Skin epidermis (tissue), 12 donors: ENCODE results near the gene CORO1C.
A peak's percentile ranks its signal among the peaks of the same experiment; 100 is the strongest.

Source experiments
- H3K27ac ChIP-seq, 21 experiments: fragments of 200-600 bp; sonication (generic) in 11 of 21; one replicate each; pipeline ENCODE4 v1.5.0; 2020; ENCODE audit warnings: mild to moderate bottlenecking in 3 of 21, inconsistent platforms in 2 of 21, moderate library complexity in 2 of 21
- H3K4me3 ChIP-seq, 7 experiments: fragments of 200-600 bp; sonication (generic) in 2 of 7; one replicate each; pipeline ENCODE4 v1.5.0; 2020; ENCODE audit warnings: inconsistent platforms in 2 of 7, mild to moderate bottlenecking in 2 of 7, moderate library complexity in 1 of 7

Gene CORO1C

DNA sequence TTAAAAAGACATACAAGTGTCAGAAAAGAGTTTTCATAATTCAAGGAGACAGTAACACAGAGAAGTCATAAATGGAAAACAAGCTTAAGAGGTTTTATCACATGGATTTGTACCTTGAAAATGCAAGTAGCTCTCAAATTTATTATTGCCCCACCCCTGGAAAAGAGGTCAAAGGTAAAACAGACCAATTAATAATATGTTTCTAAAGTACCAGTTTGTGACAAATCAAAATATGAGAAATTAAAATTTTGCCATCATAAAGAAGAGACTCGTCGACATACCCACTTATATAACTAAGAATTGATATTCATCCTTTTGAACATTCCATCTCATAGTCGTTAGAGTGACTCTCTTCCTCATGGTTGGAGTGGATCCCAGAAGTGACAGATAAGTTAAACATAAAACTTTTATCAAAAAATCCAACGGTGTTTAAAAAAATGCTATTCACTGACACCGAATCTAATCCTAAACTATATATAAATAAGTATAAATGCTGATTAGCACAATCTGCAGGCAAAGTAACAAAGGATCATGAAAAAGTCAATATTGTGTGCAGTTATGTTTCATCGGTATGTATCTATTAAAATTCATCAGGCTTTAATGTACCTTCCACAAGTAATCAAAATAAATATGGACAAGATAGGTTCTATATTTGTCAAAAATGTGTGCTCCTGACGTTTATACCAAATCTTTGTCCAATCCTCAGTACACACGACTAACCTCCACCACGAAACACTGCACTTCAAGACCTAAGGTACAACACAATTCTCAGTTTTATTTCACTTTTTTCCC, 2.3 kb downstream of the CORO1C start:
- Histone ChIP-seq H3K4me3 (peak overlapping the region in 5 of 7 experiments; percentile 60 to 92 (median 77)), H3K27ac (peak overlapping the region in 14 of 21 experiments; percentile 88 to 99 (median 96))

DNA sequence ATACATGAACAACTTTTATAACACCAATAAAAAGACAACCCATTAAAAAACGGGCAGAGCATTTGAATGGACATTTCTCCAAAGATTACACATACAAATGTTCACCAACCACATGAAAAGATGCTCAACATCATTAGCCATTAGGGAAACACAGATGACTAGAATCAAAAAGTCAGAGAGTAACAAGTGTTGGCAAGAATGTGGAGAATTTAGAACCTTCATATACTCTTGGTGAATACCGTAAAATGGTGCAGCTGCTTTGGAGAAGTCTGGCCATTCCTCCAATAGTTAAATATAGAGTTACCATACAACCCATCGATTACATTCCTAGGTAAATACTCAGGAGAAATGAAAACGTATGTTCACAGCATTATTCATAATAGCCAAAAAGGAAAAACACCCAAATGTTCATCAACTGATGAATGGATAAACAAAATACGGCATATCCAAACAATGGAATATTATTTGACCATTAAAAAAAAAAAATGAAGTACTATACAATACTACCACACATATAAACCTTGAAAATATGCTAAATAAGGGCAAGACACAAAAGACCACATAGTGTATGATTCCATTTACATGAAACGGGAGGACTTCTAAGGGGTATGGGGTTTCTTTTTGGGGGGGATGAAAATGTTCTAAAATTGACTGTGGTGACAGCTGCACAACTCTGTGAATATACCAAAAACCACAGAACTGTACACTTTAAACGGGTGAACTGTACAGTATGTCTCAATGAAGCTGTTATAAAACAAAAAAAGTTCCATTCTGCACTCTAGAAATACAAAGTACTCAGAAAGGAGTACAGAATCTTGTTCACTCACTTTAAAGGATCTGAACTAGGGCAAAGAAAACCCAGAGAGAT, 3.2 kb downstream of the CORO1C start:
- H3K27ac ChIP-seq, result peak overlapping the region in 5 of 21 experiments; percentile 19 to 97 (median 94)

DNA sequence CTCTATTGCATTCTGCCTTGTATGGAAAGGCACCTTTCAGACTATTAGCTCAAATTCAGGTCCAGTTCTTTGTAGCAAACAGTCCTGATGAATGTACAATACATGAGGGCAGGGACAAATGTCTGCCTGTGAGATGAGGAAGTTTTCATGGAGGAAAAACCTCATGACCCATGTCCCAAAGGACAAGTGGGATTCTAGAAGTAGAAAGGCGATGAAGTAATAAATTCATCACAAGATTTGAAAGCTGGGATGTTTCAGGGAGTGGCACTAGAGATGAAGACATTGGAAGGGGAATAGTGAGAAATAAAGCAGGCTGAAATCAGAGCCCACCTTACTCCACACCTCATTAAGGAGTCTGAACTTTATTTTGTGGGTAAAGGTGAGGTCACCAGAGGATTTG, 4.2 kb downstream of the CORO1C start:
- no peak overlapping the region for H3K4me3 ChIP-seq
- peak overlapping the region in 1 of 21 experiments; percentile 29 for H3K27ac ChIP-seq

More for the DNA sequence above, 3.2 kb downstream of the CORO1C start:
- no peak overlapping the region for H3K4me3 ChIP-seq

DNA sequence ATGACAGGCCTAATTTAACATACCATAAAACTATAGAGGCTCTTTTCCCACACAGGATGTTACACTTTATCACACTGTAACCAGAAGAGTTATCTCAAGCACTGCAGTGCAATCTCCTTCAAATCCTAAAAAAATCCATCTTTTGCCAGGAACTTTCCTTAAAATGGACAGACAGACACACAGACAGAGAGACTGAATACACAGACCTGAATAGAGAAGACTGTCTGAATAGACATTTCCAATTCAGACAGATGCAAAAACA, 6.5 kb downstream of the CORO1C start:
- H3K27ac ChIP-seq, result peak overlapping the region in 8 of 21 experiments; percentile 14 to 77 (median 56)
- H3K4me3 ChIP-seq, result no peak overlapping the region

DNA sequence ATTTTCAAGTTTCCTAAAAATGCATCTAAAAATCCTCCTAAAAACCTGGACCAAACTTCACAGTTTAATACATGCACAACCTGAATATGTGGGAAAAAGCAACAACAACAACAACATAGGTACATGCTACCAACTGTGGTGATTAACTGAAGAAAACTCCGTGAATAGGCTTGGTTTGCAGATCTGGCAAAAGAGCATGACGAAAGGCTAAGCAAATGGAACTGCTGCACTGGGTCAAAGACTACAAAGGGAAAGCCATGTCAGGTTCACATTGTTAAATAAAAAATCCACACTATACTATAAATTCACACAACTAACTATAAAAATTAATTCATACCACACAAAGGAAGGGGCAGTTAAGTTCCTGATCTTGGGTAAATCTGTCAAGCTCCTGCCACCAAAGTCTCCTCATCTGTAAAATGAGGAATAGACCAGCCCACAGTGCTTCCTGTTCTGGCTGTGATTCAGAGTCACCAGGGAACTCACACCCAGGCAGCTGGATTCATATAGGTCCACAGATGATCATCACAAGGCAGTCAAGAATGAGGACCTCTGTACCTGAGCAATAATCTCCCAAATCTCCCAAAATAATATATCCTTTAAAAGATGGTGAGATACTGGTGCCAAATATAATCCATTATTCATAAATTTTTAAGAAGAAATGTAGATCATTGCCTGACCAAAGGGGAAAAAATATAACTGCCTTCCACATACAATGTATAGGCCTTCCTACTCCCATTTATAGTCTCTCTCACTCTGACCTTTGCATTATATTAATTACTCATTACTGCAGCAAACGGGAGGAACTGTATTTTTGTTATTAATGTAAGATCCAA, 7.0 kb downstream of the CORO1C start:
- Histone ChIP-seq H3K27ac (peak overlapping the region in 15 of 21 experiments; percentile 6 to 77 (median 50)), H3K4me3 (no peak overlapping the region)

DNA sequence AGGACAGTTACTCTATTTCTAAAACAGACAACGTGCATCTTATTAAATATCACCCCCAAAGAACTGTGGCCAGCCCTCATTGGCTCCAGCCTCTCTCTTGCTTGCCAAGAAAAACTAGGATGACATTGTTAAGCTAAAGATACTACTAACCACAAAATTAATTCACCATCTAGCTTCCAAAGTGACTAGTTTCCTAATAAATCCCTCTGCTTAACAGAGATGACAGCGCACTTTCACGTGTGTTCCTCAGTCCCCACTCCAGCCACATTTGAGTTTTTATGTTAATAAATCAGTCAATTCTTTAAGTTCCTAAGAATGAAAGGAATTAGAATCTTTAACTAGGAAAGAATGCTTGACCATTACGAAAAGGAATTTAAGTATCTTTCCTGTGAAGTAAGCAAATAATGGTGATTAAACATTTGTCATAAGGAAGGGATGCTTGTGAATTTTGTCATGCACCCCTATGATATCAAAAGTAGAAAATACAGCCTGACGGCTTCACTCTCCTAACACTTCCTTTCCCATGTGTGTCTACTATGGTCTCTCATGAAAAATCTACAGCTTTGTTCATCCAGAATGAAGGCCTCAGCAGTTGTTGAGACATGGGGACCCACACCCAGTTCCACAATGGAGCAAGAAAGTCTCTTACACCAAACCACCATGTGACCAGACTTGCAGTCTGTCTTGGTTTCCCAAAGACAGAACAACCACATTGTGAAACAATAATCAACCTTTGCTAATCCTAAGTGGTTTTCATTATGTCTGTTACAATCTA, 8.1 kb downstream of the CORO1C start:
- peak overlapping the region in 18 of 21 experiments; percentile 6 to 77 (median 44) for H3K27ac ChIP-seq
- no peak overlapping the region for H3K4me3 ChIP-seq

DNA sequence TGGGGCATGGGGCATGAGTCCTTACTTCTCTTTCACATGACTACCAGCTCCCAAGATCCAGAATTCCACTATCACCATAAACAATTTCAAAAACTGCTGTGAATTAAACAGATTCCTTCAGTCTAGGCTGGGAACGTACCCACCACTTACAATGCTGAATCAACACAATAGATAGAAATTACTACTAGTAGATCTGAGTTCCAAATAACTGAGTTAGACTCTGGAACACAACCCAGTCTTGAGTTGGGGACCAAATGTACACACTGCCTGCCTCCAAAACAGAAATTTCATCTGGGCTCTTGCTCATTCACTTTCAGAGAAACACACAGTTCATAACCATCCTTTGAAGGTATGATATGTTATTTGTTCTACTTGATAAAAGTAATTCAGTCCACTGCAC, 8.9 kb downstream of the CORO1C start:
- no peak overlapping the region for H3K4me3 ChIP-seq
- peak overlapping the region in 19 of 21 experiments; percentile 6 to 77 (median 41) for H3K27ac ChIP-seq

DNA sequence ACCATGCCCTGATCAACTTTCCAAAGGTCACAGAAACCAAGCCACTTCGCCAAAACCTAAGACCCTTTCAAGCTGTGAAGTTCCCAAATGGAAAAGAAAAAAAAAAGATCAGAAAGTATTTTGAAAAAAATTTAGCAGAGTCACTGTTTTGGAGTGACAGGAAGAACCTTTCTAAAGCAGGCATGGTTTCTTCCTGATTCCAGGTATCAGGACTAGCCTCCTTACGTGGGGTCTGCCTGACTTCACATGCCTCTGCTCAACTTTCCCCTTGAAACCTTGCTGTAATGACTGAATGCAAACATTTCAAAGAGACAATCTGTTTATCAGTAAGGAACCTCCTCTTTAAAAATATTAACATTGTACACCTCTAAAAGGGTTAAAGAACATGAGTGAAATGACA, 9.5 kb downstream of the CORO1C start:
- Histone ChIP-seq H3K4me3 (no peak overlapping the region), H3K27ac (peak overlapping the region in 12 of 21 experiments; percentile 9 to 77 (median 52))

DNA sequence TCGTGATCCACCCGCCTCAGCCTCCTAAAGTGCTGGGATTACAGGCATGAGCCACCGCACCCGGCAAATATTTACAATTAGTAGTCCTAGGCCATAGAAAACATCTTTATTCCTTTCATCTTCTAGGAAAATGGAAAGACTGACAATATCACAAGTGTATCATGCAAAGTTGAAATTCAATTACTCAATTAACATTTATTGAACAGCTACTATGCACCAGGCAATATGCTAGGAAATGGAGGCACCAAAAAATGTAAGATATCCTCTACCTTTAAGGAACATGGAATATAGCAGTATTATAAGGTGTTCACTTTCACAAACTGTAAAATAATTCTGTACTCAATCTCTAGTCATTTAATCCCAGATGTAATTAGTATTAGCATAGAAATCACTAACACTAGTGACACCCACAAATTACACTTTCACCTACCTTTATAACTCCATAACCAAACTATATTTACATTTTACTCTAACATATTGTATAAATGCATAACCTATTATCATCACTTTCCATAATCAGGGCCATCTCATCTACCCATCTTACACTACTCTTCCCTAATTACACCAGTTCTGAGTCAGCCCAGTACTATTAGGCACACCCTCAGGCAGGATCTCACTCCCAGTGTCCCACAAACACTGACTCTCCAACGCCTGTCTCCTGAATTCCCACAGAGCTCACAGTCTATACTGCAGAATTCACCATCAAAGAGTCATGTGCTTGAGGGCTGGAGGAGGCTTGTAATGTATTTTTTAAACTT, 10.4 kb downstream of the CORO1C start:
- Histone ChIP-seq H3K4me3 (no peak overlapping the region), H3K27ac (peak overlapping the region in 5 of 21 experiments; percentile 47 to 77 (median 65))

DNA sequence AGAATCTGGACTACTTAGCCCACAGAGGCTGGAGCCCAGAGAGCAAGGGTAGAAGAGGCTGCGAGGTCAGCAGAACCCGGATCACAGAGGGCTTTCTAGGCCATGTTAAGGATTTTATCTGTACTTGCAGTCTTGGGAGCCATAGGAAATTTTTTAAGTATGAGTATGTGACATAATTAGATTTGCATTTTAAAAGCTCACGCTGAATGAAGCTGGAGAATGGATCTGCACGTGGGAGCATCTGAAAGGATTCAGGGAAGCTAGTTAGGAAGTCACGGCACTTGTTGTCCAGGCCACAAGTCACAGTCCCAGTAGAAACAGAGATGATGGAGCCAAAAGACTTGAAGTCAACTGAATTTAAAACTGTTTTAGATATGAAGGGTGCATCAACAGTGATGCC, 14.1 kb downstream of the CORO1C start:
- Histone ChIP-seq H3K27ac (no peak overlapping the region), H3K4me3 (no peak overlapping the region)

DNA sequence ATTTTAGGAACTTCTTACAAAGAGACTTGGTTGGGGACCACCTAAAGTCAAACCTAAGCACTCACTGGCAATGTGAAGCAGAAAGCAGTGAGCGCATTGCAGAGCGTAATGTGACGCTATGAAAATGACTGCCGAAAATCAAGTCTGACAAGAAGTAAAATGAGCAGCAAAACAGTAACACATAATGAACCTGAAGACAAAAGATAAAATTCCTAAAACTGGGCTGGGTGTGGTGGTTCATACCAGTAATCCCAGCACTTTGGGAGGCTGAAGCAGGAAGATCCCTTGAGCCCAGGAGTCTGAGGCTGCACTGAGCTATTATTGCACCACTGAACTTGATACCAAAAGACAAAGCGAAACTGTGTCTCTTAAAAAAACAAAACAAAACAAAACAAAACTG, 16.5 kb downstream of the CORO1C start:
- no peak overlapping the region for H3K27ac ChIP-seq

DNA sequence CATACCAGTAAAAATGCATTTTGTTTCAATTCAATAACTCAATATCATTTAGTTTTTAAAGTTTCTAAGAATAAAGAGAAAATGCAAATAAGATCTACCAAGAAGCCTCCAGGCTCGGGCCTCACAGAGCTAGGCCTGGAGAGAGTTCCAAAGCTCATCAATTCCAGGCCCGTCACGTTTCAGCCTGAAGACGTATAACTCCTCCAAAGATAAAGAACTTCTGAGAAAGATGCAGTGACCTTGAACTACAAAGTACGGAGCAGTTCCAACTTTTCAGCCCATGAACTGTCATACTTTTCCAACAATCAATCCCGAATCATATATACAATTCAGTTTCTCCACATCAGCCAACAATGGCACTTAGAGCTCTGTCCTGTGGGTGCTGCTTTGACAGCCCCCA, 17.8 kb downstream of the CORO1C start:
- Histone ChIP-seq H3K4me3 (no peak overlapping the region), H3K27ac (peak overlapping the region in 3 of 21 experiments; percentile 10 to 14 (median 12))

More for the DNA sequence above, 16.5 kb downstream of the CORO1C start:
- H3K4me3 ChIP-seq, result no peak overlapping the region

DNA sequence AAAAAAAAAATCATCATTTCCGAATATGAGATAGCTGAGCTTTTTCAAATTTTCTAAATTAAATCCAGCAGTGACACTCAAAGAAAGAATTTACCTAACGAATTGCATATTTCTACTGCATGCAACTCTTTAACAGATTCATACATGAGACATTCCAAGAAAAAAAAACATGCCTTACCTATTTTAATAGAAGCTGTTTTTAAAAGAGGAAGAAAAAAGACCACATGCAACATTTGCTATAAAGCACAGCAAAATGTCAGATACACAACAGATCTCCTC, 18.5 kb downstream of the CORO1C start:
- H3K4me3 ChIP-seq, result no peak overlapping the region
- peak overlapping the region in 2 of 21 experiments; percentile 8 to 38 for H3K27ac ChIP-seq

DNA sequence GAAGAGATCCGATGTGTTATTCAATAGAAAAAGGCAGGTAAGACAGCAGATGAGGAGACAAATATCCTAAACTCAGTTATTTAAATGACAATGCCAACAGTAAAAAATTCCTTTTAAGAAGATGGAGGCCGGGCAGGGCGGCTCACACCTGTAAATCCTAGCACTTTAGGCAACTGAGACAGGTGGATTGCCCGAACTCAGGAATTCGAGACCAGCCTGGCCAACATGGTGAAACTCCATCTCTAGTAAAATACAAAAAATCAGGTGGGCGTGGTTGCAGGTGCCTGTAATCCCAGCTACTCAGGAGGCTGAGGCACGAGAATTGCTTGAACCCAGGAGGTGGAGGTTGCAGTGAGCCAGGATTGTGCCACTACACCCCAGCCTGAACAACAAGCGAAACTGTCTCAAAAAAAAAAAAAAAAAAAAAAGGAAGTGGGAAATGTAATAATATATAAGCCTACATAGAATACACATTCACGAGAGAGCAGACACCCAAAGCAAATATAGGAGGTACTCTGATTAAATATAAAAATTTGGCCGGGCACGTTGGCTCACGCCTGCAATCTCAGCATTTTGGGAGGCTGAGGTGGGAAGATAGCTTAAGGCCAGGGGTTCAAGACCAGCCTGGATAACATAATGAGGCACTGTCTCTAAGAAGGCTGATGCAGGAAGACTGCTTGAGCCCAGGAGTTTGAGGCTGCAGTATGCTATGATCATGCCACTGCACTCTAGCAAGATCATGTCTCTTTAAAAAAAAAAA, 19.0 kb downstream of the CORO1C start:
- peak overlapping the region in 5 of 21 experiments; percentile 5 to 38 (median 11) for H3K27ac ChIP-seq
- no peak overlapping the region for H3K4me3 ChIP-seq

DNA sequence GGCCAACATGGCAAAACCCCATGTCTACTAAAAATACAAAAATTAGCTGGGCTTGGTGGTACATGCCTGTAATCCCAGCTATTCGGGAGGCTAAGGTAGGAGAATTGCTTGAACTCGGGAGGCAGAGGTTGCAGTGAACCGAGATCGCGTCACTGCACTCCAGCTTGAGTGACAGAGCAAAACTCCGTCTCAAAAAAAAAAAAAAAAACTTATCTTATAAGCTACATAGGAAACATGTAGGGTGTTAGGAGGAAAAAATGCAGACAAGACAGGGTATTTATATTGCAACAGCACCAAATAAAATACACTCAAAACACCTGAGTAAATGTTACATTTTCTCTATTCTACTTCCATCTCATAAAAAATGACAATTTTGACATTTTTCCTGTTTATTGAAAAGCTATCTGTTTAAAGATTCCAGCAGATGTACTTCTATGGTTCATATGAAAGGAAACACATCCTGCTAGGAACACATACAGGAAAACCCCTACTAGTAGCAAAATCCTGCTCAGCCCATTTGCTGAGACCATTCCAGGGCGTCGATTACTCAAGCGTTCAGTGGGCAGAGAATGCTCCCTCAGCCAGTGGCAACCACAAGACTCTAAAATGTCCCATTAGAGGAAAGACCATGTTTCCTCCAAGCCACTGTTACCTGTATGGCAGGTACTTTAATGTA, 19.7 kb downstream of the CORO1C start:
- Histone ChIP-seq H3K27ac (peak overlapping the region in 4 of 21 experiments; percentile 5 to 35 (median 17)), H3K4me3 (no peak overlapping the region)

DNA sequence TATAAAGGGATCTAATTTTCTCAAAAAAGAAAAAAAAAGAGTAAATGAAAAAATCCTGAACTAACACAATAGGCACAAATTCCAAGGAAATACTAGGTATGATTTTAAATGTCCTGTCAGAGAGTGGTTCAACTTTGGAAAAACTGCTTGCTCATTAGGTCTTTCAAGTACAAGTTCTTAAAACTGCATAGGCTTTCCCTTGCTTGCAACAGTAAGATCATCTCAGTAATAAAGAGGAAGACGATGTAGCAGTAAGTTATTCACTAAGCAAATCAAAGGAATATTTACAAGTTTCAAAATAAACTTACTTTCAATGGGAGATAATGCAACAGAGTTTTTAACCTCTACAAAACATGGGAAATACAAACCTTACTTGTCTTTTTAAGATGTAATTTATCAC, 21.6 kb downstream of the CORO1C start:
- Histone ChIP-seq H3K4me3 (no peak overlapping the region), H3K27ac (peak overlapping the region in 1 of 21 experiments; percentile 14)

DNA sequence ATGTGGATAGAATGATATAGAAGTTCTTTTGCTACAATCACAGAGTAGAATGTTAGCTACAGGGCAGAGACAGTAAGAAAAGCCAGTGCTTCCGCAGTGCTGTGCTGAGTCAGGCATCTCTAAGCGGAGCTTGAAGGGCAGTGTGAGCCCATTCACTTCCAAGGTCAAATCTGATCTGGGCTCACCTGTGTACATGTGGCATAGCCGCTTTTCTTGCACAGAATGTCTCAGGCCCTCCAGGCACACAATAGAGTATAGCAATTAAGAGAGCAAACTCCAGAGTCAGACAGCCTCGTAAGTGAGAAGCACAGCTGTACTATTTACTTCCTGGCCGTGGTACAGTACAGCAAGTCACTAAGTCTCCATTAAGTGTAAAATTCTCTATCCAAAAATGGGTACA, 26.8 kb downstream of the CORO1C start:
- Histone ChIP-seq H3K27ac (no peak overlapping the region), H3K4me3 (no peak overlapping the region)
